GM12892 (cell line): ENCODE results near the gene KIAA1755.

Experiments used
- DNase-seq: peaks from one replicate; pipeline ENCODE4 v3.0.0; 2011; ENCODE audit not compliant: insufficient read length
- FAIRE-seq: peaks from 2 replicates; lab custom pipeline; 2011; peaks lifted over from hg19 to GRCh38; lab: Jason Lieb, UNC
- POLR2A ChIP-seq: IDR thresholded peaks from 2 replicates; pipeline ENCODE4 v1.6.1; 2011; ENCODE audit warnings: low read depth, low read length, control low read depth
- POLR2AphosphoS5 ChIP-seq: IDR thresholded peaks from 2 replicates; pipeline ENCODE4 v1.6.1; 2011; ENCODE audit warnings: low read depth, low read length, control low read depth
- TAF1 ChIP-seq: IDR thresholded peaks from 2 replicates; pipeline ENCODE4 v1.6.1; 2011; ENCODE audit warnings: low read depth, mild to moderate bottlenecking, control low read depth, low read length, borderline replicate concordance

The KIAA1755 gene

DNA sequence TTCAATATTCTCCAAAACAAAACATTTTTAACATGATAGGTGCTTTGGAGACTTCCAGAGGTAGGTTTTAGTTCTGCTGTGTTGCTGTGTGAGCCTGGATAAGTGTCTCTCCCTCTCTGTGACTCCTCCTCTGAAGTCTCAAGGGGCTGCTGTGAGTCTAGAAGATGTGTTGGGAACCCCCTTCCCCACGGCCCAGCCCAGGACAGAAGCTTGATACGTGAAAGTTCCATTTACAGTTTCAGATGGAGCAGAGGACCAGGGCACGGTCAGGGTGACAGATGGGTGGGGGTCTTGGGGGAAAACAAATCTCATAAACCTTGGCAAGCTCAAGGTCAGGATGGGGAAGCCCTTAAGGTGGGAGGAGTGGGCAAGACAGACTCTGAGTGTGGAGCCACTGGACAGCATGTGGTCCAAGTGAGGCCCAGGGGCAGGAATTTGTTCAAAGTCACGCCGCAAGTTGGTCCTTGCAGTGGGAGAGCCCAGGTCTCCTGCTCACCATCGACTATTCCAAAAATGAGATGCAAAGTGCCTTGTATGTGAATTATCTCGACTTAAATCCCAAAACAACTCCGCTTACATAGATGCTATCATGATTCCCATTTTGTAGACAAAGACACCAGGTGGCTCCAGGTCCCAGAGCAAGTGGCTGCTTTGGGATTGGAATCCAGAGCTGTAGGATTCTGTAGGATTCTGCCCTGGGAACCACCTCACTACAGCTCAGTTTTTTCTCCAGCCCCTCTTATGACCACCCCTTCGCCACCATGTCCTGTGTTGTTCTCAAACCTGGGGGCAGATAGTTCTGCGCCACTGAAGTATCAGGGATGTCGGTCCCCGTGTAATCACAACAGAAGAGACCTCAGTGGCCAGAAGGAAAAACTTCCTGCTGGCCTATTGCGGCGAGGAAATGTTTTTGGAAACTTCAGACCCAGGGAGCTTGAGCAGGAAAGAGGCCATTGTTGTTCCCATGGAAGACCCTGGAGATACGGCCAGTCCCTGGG, 97.4 kb downstream of the KIAA1755 start:
- DNase-seq (no peak), FAIRE-seq (no peak)
- TF ChIP-seq POLR2AphosphoS5 (no peak), TAF1 (no peak), POLR2A (no peak)

- no peak for TF ChIP-seq TAF1
- TF ChIP-seq POLR2AphosphoS5, result no peak
- no peak for TF ChIP-seq POLR2A
- DNase-seq (no peak), FAIRE-seq (no peak)
Observed at GRCh38 chr20:38162149-38162548, 98.4 kb downstream of the KIAA1755 start.

DNA sequence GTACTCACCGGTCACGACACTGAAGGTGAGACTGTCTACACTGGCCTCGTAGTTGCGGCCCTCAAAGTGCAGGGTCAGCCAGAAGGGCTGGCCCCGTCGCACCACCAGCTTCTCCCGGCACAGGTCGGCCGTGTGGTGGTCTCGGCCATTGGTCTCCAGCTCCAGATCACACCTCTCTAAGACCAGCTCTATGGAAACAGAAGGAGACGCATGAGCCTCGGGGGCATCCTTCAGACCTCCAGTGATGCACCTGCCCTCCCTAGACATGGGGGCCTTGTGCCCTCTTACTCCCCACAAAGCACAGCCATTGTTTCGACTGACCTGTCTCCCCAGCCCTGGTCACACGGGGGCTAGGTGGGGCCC, 99.1 kb downstream of the KIAA1755 start:
- DNase-seq (no peak), FAIRE-seq (no peak)
- TF ChIP-seq POLR2AphosphoS5, result no peak
- no peak for TF ChIP-seq POLR2A
- TF ChIP-seq TAF1, result no peak
